Measurements from ENCODE around the gene FKBP15.
A peak's percentile ranks its signal among the peaks of the same experiment; 100 is the strongest.

GRCh38 chr9:113151696-113152630, 69.1 kb downstream of the FKBP15 start:
- TF ChIP-seq CTCF (IDR thresholded peaks at IDR 0.05) (no peak), POLR2A (IDR thresholded peaks at IDR 0.05) (peak in 1 of 4 donors; percentile 49)

Measured in upper lobe of left lung (tissue), 4 donors.